HL-60/S4 (cell line): ENCODE results near the gene CNOT6.
"Not testable (repeated sequence)": the region's sequence is repeated elsewhere in the genome, so short reads cannot be mapped to it uniquely, and the experiment has no call there.

Experiments
- in situ Hi-C: fragments of 300-500 bp; cut with MboI; formaldehyde crosslinking; loops from 2 replicates; pipeline ENCODE4 v1.14.3; 2022; ENCODE audit warnings: low sequenced_read_pairs

Gene CNOT6

GRCh38 chr5:180515974-180516373 is 21.8 kb downstream of the CNOT6 start:
- in situ Hi-C loops, result not testable (repeated sequence)

DNA sequence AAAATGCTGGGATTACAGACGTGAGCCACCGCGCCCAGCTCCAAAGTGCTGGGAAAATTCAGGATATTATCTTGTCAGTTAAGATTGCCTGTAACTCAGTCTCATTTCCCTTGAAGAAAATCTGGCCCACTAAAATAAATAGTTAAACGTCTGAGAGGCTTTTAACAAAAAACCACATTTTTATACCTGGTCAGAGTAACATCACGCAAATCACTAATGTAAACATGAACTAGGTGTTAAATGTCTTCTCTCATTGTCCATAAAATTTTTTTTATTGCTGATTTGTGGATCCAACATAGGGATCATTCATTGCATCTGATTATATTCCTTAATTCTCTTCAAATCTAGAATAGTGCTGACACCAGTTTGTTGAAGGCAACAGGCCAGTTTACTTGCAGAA is 22.3 kb downstream of the CNOT6 start:
- in situ Hi-C loops, result no loop called here

DNA sequence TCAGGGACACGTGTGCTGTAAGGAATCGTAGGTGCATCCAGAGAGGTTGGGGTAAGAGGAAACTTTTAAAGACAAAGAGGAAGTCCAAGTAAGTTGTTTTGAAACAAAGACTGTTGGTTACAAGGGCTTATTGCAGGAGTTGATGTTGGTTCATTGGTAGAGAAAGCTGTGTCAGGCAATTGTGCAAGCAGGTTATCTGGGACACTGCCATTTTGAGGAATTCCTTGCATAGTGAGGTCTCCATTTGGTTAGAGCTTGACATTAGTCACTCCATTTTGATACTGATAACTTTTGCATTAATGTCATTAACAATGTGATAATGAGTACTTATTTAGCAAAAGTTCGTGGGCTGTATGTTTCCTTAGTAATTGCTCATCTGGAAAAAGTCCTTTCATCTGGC is 24.9 kb downstream of the CNOT6 start:
- in situ Hi-C loops, result no loop called here

GRCh38 chr5:180521101-180521500 is 26.9 kb downstream of the CNOT6 start:
- in situ Hi-C loops, result no loop called here

- in situ Hi-C loops, result no loop called here
Measured at GRCh38 chr5:180521591-180521990, 27.4 kb downstream of the CNOT6 start.

DNA sequence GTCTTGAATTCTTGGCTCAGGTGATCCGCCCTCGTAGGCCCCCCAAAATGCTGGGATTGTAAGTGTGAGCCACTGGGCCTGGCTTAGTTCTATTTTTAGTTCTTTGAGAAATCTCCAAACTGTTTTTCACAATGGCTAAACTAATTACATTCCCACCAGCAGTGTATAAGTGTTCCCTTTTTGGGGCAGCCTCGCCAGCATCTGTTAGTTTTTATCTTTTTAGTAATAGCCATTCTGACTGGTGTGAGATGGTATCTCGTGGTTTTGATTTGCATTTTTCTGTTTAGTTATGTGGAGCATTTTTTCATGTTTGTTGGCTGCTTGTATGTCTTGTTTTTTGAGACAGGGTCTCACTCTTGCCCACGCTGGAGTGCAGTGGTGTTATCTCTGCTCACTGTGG is 28.2 kb downstream of the CNOT6 start:
- in situ Hi-C loops, result no loop called here

DNA sequence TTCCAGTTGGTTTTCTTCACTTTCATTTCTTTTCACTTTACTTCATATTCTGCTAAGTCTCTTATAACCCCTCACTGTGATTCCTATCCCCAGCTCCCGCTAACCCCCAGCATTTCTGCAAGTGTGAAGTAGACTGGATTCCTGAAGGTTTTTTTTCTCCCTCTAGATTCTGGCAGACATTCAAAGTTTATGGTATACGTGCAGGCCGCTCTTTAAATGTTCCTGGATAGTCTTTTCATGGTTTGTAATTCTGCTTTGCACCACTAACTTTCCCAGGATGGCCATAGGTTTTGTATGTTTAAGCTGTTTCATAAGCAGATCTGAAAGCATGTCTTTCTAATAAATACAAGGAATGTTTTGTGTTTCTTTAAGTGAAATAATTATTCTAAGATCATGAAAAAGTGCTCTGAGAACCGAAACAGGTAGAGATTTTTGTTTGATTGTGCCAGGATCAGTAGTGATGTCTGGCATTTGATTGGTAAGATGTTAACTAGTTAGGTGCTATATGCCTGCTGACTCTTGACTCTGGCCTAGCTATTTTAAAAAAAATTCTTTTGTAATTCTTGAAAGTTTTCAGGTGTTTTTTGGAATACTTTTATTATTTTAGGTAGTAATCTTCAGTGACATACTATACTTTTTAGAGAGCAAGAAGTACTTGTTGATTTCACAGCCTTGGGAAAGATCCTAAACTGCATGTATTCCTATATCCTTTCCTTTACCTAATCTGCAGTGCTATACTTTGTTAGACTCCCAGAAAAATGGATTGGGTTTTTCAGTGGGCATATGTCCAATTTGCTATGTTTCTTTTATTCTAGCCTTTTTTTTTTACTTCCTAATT is 29.7 kb downstream of the CNOT6 start:
- in situ Hi-C loops, result no loop called here

DNA sequence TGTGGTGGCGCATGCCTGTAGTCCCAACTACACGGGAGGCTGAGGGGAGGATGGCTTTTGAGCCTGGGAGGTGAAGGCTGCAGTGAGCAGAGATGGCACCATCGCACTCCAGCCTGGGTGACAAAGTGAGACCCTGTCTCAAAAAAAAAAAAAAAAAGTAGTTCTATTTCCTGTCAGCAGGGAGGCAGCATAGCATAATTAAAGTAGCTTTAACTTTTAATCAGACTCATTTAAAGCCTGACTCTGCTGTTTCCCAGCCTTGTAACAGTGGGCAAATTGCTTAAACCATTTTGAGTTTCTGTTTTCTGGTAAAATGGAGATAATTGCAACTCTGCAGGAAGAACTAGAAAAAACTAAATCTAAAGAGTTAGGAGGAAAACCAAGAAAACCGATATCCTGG is 31.2 kb downstream of the CNOT6 start:
- in situ Hi-C loops, result no loop called here

GRCh38 chr5:180526269-180526668 is 32.1 kb downstream of the CNOT6 start:
- in situ Hi-C loops, result no loop called here

DNA sequence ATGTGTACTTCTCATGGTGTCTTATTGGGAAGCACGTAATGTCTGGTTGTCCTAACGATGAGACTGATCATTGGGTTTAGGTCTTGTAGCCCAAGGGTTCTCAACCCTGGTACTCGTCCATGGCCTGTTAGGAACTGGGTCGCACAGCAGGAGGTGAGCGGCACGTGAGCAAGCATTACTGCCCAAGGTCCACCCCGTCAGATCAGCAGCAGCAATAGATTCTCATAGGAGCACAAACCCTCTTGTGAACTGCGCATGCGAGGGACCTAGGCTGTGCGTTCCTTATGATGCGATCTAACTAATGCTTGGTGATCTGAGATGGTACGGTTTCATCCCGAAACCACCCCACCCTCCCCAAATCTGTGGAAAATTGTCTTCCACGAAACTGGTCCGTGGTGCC is 33.5 kb downstream of the CNOT6 start:
- in situ Hi-C loops, result no loop called here

- in situ Hi-C loops, result not testable (repeated sequence)
Measured at GRCh38 chr5:180531036-180531585, 36.9 kb downstream of the CNOT6 start.

DNA sequence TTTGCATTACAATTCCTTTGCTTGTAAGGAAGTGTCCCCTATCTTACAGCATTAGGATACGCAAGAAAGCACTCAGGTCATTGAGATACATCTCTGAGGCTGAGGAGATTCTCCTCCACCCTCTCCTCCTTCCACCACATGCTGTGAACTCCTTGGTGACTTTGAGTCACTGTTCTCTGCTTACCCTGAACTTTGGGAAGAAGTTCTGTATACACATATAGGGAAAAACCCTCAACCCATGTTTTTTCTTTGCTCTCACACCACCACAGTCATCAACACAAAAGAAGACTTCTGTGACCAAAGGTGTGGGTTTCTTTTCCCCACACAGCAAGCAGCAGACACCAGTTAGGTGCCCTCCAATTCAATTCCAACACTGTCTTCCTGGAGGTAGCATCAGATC is 38.1 kb downstream of the CNOT6 start:
- in situ Hi-C loops, result no loop called here

DNA sequence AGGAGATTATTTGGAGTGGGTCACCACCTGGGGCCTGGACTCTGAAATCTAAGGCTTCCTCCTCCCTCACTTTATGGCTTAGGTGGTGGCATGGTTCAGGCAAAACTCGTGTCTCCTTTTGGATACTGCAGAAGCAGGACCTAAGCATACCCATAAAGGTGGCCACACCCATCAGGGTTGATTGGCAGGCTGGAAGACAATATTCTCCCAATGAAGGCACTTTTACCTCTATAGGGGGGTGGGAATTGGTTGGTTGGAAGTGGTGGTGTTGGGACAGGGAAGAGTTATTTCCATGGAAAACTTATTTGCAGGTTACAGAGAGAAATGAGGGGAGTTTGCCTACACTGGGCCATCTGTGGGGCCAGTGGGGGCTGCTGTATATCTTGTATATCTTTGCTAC is 39.7 kb downstream of the CNOT6 start:
- in situ Hi-C loops, result no loop called here

DNA sequence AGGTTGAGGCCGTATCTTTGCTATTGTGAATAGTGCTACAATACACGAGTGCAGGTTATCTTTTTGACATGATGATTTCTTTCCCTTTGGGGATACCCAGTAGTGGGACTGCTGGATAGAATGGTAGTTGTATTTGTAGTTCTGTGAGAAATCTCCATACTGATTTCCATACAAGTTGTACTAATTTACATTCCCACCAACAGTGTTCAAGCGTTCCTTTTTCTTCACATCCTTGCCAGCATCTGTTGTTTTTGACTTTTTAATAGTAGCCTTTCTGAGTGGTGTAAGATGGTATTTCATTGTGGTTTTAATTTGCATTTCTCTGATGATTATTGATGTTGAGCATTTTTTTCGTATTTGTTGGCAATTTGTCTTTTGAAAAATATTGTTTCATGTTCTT is 41.4 kb downstream of the CNOT6 start:
- in situ Hi-C loops, result no loop called here

GRCh38 chr5:180540050-180540694 is 46.0 kb downstream of the CNOT6 start:
- in situ Hi-C loops, result no loop called here

DNA sequence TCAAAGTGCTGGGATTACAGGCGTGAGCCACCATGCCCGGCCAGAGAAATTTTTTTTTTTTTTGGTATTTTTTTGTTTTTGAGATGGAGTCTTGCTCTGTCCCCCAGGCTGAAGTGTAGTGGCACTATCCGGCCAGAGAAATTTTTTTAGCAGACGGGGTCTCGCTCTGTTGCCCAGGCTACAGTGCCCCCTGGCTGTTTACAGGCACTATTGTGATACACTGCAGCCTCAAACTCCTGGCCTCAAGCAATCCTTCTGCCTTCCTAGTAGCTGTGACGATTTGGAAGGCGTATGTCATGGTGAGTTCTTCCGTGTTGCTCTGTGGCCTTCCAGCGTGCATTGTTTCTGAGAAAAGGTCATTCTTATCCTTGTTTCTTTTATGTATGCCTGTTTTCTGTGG is 47.5 kb downstream of the CNOT6 start:
- in situ Hi-C loops, result no loop called here

GRCh38 chr5:180545248-180545647 is 51.1 kb downstream of the CNOT6 start:
- in situ Hi-C loops, result no loop called here

- in situ Hi-C loops, result no loop called here
Measured at GRCh38 chr5:180548563-180548962, 54.4 kb downstream of the CNOT6 start.

GRCh38 chr5:180553530-180553929 is 59.4 kb downstream of the CNOT6 start:
- in situ Hi-C loops, result no loop called here

DNA sequence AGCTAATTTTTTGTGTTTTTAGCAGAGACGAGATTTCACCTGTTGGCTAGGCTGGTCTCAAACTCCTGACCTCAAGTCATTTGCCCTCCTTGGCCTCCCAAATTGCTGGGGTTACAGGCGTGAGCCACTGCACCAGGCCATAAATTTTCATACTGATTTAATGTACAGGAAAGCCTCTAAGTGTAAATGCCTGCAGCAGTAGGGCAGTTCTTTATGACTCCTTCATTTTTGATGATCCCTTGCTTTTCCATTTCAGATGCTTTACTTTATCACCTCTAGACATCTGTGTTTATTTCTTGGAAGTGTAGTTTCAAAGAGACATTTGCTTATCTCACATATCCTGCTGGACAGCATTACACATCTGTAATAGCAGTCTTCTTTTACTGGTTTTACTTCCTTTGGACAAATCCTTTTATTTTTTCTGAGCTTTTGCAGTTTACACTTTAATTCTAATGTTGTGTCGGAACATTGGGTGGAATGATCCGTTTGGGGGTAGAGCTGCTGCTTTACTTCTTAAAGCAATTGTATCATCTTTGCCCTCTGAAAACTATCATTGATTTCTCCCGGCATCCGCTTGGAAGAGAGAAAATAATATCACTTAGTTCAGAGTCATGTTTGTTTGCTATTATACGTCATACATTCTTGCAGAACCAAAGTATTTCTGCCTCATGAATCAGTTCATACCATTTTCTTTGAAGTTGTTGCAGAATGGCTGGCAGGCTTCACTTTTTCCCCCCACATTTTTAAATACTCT is 61.2 kb downstream of the CNOT6 start:
- in situ Hi-C loops, result no loop called here

DNA sequence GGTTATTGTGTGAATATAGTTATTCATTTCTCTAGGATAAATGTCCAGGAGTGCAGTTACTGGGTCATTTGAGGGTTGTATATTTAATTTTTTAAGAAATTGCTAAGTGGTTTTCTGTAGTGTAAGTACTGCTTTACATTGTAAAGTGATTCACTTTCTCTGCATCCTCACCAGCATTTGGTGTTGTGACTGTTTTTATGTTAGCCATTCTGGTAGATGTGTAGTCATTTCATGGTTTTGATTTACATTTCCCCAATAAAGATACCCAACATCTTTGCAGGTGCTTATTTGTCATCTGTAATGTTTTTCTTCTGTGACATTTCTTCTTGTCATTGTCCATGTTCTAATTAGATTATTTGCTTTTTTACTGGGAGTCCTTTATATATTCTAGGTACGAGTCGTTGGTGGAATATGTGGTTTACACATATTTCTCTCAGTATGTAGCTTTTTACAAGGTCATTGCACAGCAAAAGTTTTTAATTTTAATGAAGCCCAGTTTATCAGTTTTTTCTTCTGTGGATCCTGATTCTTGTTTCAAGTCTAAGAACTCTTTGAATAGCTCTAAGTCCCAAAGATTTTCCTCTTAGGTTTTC is 63.1 kb downstream of the CNOT6 start:
- in situ Hi-C loops, result no loop called here
